Activated CD4-positive, alpha-beta T cell treated with anti-CD3 and anti-CD28 coated beads for 36 hours (primary cell): ENCODE results near the gene SLC16A8. TPM values are rescaled to one million over a fixed set of nuclear protein-coding genes. Genes with fewer than 3 reads are reported as not detected.

ENCODE experiments used
- ATAC-seq: fragments of 200-7000 bp; cut with Tn5 transposase; one replicate; pipeline ENCODE4 v1.10.0; 2021; ENCODE audit warnings: mild to moderate bottlenecking, moderate library complexity
- CTCF ChIA-PET: fragments of 350-600 bp; sonication (Branson Sonifier 250); formaldehyde crosslinking; loops from one replicate; lab custom pipeline; 2021; ENCODE audit warnings: antibody characterized with exemption; lab: Charles Lee
- POLR2A ChIA-PET: fragments of 350-600 bp; sonication (Branson Sonifier 250); formaldehyde crosslinking; loops from one replicate; lab custom pipeline; 2021; ENCODE audit warnings: antibody characterized with exemption, inconsistent platforms; lab: Charles Lee
- DNase-seq: peaks from one replicate; pipeline ENCODE4 v3.0.0-alpha.2; 2020
- H3K27ac Mint-ChIP-seq: one replicate; pipeline ENCODE4 v1.8.0; 2021; ENCODE audit warnings: mixed read lengths
- H3K27me3 Mint-ChIP-seq: one replicate; pipeline ENCODE4 v1.8.0; 2021; ENCODE audit warnings: mixed read lengths
- H3K36me3 Mint-ChIP-seq: one replicate; pipeline ENCODE4 v1.8.0; 2021; ENCODE audit warnings: low read depth, mixed read lengths
- H3K4me1 Mint-ChIP-seq: one replicate; pipeline ENCODE4 v1.8.0; 2021; ENCODE audit warnings: mixed read lengths
- H3K4me3 Mint-ChIP-seq: one replicate; pipeline ENCODE4 v1.8.0; 2021; ENCODE audit warnings: mild to moderate bottlenecking, moderate library complexity, mixed read lengths
- H3K9me3 Mint-ChIP-seq: one replicate; pipeline ENCODE4 v1.8.0; 2021; ENCODE audit warnings: low read depth, mixed read lengths
- intact Hi-C, 2 experiments: fragments of 100-400 bp; cut with DNase I in 1 of 2; cut with micrococcal nuclease in 1 of 2; formaldehyde crosslinking; loops; one replicate each; pipeline versions ENCODE4 v1.14.2 to v1.15.1; 2022 to 2024; cut with DNase I, micrococcal nuclease
- total RNA-seq, 2 experiments: library from RNA; stranded (reverse); gene quantifications; one replicate each; pipeline ENCODE4 v1.2.3, GENCODE V29; 2021

SLC16A8 gene
- total RNA-seq, 2 experiments from 2014 or later: not detected

DNA sequence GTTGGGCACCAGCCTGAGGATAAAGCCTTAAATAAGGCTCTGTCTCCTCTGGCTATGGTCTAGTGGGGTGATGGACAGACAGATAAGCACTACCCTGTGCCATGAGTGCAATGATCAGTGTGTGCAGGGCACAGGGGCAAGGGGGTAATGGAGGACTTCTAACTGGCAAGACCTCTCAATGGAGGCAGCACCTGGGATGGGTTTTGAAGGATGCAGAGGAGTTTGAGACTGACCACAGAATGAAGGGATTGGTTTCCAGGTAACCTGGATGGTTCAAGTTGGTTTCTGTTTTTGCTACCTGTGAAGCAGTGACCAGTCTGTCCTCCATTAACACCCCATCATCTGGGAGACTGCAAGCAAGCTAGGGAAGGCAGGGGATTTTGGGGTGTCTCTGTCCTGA lies 54.6 kb downstream of the SLC16A8 start:
- Mint-ChIP-seq H3K9me3 (no peaks in the 10 kb centered on the region), H3K36me3 (no peaks in the 10 kb centered on the region), H3K27me3 (no peaks in the 10 kb centered on the region), H3K27ac (no peak overlapping the region), H3K4me1 (no peaks in the 10 kb centered on the region), H3K4me3 (no peak overlapping the region)
- ChIA-PET CTCF (no interaction called here), POLR2A (no interaction called here)
- intact Hi-C loops: no loop called here
- DNase-seq (no peak), ATAC-seq (no peak)

DNA sequence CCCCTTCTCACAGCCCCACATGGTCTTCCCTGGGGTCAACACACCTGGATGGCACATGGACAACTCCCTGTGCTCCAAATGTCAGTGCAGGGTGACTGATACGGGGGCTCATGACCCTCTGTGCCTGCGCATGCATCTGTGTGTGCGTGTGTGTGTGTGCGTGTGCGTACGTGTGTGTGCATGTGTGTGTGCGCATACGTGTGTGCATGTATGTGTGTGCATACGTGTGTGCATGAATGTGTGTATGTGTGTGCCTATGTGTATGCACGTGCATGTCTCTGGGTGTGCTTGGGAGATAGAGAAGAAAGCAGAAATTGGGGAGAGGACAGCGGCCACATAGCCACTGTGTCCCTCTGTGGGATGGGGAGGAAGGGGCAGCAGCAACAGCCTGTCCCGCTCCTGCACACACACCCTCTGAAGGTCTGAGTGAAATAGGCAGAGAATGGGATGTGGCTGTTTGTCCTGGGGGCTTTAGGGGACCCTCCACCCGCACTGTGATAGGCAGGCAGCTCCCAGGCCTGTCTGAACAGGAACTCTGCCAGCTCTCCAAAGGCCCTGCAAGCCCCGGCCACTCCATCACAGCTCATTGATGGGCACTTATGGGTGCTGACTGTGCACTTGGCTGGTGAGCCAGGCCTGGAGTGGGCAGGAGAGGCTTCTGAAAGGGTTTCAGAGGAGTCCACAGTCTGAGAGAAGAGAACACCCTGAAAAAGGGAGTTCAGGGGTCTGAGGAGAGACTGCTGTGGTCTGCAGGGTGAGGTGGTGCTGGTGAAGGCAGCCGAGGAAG lies 55.4 kb downstream of the SLC16A8 start:
- CTCF ChIA-PET: no interaction called here
- POLR2A ChIA-PET: no interaction called here
- Mint-ChIP-seq H3K27me3 (no peaks in the 10 kb centered on the region), H3K9me3 (no peaks in the 10 kb centered on the region), H3K36me3 (no peaks in the 10 kb centered on the region), H3K27ac (no peak overlapping the region), H3K4me1 (no peaks in the 10 kb centered on the region), H3K4me3 (no peak overlapping the region)
- ATAC-seq (no peak), DNase-seq (no peak)
- intact Hi-C loops: no loop called here

Other genes starting within 250 kb of the SLC16A8 start
- 10 to 100 TPM; 18.6 to 20.1 TPM for gene ANKRD54, start 239.8 kb downstream of the SLC16A8 start, total RNA-seq
- 100 to 1,000 TPM; 632 to 670 TPM for gene EIF3L, start 234.8 kb downstream of the SLC16A8 start, total RNA-seq
- 10 to 100 TPM; 11.2 to 11.8 TPM for gene MICALL1, start 177.9 kb downstream of the SLC16A8 start, total RNA-seq
- under 1 TPM in 1 of 2 experiments, not detected in 1; 0.16 TPM for gene C22orf23, start 130.6 kb downstream of the SLC16A8 start, total RNA-seq
- gene POLR2F, start 130.5 kb downstream of the SLC16A8 start, total RNA-seq: 10 to 100 TPM; 70.5 to 77.8 TPM
- not detected for gene SOX10, start 99.6 kb downstream of the SLC16A8 start, total RNA-seq
- 10 to 100 TPM; 14.9 to 17.2 TPM for gene PICK1, start 26.8 kb downstream of the SLC16A8 start, total RNA-seq
- under 1 TPM; 0.71 to 0.88 TPM for gene BAIAP2L2, start 26.5 kb upstream of the SLC16A8 start, total RNA-seq
- 10 to 100 TPM; 54.0 to 57.3 TPM for gene PLA2G6, start 97.6 kb upstream of the SLC16A8 start, total RNA-seq
- gene MAFF, start 117.8 kb upstream of the SLC16A8 start, total RNA-seq: 1 to 10 TPM; 8.3 to 9.4 TPM
- 10 to 100 TPM; 16.0 to 19.8 TPM for gene TMEM184B, start 188.8 kb upstream of the SLC16A8 start, total RNA-seq
- 100 to 1,000 TPM; 117 to 145 TPM for gene CSNK1E, start 233.2 kb upstream of the SLC16A8 start, total RNA-seq